Head of caudate nucleus (tissue), 42 donors: ENCODE data around the gene WDR43.

Experiments used
- DNase-seq, 42 donors: peaks; one replicate each; pipeline versions ENCODE4 v3.0.0 to v3.0.0-alpha.2; 2020 to 2021; ENCODE audit warnings: mixed read lengths in 7 of 42
- intact Hi-C: fragments of 100-400 bp; cut with DNase I; formaldehyde crosslinking; loops from one replicate; pipeline ENCODE4 v1.15.0; 2022

The WDR43 gene

DNA sequence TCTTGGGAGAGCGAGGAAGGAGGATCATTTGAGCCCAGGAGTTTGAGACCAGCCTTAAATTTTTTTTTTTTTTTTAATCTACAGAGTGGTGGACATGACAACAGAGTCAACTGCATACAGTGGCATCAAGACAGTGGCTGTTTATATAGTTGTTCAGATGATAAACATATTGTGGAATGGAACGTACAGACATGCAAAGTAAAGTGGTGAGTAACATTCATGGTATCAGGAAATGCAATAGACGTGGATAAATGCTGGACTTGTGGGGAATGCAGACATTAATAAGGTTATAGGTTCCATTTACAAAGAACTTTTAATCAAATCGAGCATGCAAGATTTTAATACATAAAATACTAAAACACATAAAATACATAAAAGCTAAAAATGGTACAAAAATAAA is 11.9 kb downstream of the WDR43 start:
- intact Hi-C loops, result no loop called here
- DNase-seq, result no peak

GRCh38 chr2:28906821-28907220 is 12.4 kb downstream of the WDR43 start:
- intact Hi-C loops, result no loop called here
- DNase-seq, result no peak

DNA sequence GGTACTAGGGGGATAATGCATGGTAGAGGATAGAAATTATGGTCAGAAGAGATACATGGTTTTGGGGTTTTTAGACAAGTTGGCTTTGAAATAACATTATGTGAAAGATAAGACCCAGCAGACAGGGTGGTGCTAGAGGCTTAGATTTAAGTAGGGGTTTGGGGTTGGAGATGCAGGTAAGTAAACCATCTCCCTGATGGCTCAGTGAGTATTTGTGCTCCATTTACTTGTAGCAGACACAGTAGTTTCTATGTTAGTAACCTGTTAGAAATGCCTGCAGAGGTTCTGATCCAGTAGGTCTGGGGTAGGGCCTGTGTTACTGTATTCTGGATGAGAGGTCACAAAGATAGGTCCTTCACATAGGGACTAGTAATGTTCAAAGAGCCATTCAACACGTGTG is 13.7 kb downstream of the WDR43 start:
- DNase-seq, result no peak
- intact Hi-C loops, result no loop called here

DNA sequence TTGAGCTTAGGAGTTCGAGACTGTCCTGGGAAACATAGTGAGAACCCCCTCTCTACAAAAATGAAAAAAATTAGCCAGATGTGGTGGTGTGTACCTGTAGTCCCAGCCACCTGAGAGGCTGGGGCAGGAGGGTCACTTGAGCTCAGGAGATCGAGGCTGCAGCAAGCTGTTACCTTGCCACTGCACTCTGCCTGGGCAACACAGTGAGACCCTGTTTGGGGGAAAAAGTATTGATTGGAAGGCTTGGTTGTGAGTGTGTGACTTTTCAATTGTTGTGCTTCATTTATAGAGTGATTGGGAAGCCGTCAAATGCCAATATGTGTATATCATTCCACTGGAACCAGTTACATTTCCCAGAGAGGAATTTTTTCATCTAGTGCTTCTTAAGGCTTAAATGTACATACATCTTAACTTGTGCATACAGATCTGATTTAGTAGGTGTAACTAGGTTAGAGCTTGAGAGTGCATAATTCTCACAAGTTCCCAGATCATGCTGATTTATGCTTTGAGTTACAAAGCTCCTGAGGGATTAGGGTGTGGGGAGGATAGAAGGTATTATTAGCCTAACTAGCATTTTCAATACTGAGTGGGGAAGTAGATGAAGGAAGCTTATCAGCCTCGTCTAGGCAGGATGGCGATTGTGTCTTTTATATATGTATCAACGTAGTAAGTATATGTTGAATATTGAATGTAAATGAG is 15.3 kb downstream of the WDR43 start:
- intact Hi-C loops, result no loop called here
- no peak for DNase-seq

DNA sequence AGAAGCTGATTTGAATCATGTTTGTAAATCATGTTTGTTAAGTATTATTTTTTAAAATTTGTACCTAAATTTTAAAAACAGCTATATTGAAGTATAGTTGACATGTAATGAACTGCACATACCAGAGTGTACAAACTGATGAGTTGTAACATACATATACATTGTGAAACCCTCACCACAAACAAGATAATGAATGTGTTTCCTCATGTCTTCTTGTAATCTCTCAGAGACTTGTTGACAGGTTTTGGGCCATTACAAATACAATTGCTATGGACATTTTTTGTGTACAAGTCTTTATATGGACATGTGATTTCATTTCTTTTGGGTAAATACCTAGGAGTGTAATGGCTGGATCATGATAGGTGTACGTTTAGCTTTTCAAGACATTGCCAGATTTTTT is 21.5 kb downstream of the WDR43 start:
- no peak for DNase-seq
- intact Hi-C loops, result no loop called here

DNA sequence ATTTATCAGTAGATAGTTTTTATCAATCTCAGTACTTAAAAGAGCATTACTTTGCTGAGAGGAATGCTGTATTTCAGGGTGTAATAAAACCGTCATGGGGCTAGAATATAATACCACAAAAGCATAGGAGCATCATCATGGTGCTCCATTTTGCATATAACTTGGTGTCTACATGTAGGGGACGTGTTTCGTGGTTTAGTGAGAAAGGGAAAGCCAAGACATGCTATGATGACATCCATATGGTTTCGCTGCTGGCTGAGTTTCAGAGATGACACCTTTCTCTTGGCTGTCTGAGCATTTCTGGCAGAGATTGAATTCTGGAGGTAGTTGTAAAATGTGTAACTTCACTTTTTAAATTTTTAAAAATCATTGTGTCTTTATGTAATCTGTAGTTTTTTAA is 32.4 kb downstream of the WDR43 start:
- no peak for DNase-seq
- intact Hi-C loops, result no loop called here

DNA sequence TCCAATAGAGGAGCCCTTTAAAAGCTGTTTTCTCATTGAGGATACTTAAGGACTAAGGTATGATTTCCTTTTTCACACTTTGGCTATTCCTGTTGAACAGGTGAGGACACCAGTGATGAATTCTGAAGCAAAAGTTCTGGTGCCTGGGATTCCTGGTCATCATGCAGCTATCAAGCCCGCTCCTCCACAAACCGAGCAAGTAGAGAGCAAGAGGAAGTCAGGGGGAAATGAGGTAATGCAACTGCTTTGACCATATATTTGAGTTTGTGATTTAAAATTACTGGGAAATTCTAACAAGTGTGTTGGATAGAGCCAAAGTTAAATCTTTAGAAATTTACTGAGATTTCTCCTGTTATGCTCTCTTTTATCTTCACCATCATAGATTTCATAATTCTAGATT is 33.0 kb downstream of the WDR43 start:
- intact Hi-C loops, result no loop called here
- DNase-seq, result no peak

DNA sequence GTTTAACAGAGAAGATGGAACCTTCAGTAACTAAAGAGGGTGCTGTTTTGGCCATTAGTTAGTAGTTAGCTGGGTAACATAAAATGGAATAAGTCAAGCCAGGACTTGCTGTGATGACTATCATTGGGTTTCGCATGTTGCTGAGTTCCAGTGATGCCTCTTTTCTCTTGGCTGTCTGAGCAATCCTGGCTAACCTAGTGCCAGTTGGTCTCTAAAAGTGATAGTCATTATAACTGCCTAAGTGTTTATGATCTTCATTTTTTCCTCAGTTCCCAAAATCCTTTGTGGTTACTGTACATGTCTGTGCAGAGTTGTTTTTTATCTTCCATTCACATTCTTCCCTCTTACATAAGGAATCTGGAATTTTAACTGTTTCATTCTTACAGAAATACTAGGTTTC is 33.4 kb downstream of the WDR43 start:
- DNase-seq, result no peak
- intact Hi-C loops, result no loop called here

DNA sequence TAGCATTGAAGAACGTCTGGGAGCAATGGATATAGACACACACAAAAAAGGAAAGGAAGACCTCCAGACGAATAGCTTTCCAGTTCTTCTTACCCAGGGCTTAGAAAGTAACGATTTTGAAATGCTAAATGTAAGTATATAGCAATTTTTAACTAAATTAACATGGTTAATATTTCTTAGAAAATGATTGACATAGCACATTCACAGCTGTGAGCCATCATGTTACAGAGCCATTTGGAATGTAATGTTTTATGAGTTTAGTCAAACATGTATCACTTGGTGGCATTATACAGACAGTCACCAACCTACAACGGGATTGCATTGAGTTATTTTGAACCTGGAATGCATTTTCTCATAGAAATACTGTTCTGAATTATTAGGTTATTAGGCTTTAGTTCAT is 35.1 kb downstream of the WDR43 start:
- intact Hi-C loops, result no loop called here
- DNase-seq, result no peak

GRCh38 chr2:28930205-28930604 is 35.7 kb downstream of the WDR43 start:
- DNase-seq, result no peak
- intact Hi-C loops, result no loop called here

DNA sequence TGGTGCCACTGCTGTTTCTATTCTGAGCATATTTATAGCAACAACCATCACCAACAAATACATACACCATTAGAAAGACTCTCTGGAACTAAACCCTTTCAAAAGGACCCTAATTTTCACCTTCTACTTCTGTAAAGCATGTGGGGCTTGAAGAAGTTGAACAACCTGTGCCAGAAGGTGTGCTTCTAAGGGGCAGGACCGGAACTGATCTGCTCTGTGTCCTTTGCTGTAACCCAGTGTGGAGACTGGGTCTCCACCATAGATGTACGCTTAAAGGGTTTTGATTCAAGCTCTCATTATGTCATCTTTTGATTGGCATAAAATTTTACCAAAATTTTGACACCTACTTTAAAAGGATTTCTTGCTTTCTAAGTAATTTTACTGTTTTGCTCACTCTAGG is 40.3 kb downstream of the WDR43 start:
- intact Hi-C loops, result no loop called here

DNA sequence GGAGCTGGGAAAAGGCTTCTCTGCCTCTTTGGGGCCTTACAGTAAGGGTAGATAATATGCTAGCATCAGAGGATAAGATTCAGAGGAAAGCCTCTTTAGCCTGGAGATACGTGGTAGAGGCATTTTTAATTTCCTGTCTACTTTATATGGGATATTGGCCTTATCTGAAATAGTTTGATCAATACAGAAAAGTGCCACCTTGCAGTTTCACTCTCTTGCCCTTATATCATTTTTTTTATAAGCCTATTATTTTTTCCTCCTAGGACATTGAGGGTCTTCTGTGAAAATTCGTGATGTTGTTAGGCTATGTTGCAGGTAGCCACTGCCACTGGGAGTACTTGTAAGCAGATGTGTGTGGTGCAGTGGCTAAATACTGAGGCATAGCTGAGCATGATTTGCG is 46.5 kb downstream of the WDR43 start:
- intact Hi-C loops, result no loop called here
- DNase-seq, result no peak

More for the DNA sequence above, 40.3 kb downstream of the WDR43 start:
- DNase-seq, result no peak

DNA sequence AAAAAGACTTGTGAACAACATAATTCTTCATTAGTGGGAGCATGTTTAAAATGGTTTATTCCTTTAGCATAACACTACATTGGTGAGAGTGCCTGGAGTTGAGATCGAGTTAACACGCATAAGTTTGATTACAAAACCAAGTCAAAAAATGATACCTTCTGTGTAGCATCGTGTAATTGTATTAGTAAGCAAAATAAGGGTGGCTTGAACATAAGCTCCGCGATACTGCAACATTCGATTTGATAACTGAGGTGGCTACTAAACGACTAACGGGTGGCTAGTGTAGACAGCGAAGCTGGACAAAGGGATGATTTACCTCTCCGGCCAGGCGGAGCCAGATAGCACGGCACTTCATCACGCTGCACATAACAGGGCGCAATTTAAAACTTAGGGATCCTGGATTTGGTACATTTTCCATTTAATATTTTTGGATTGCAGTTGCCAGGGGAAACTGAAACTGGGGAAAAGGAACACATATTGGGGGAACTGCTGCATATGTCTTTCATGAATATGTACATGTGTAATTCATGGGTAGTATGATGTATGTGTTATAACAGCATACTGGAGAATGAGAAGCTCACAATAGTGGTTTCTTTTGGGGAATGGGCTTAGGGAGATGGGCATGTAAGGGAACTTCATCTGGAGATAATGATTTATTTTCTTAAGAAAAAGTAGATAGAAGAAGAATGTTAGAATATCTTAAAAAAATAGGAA is 50.2 kb downstream of the WDR43 start:
- intact Hi-C loops, result no loop called here
- DNase-seq, result no peak

DNA sequence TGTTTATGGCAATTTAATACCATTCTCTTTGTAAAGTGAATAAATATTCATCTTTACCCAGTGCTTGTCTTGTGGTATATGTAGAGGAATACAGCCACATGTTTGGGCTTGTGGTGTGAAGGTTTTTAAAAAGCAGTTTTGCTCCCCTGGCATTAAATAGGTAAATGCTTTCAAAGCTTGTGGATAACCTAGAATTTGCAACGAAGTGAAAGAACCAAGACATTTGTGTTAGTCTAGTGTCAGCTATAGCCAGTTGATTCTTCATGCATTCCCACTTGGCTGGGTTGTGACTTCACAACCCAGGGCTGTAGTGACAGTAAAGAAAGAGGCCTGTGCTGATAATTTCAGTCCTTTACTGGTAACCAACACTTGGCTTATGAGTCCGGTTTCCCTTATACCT is 53.7 kb downstream of the WDR43 start:
- intact Hi-C loops, result no loop called here
- DNase-seq, result no peak

- intact Hi-C loops, result no loop called here
- no peak for DNase-seq
These were observed 54.7 kb downstream of the WDR43 start for GRCh38 chr2:28949190-28949589.

DNA sequence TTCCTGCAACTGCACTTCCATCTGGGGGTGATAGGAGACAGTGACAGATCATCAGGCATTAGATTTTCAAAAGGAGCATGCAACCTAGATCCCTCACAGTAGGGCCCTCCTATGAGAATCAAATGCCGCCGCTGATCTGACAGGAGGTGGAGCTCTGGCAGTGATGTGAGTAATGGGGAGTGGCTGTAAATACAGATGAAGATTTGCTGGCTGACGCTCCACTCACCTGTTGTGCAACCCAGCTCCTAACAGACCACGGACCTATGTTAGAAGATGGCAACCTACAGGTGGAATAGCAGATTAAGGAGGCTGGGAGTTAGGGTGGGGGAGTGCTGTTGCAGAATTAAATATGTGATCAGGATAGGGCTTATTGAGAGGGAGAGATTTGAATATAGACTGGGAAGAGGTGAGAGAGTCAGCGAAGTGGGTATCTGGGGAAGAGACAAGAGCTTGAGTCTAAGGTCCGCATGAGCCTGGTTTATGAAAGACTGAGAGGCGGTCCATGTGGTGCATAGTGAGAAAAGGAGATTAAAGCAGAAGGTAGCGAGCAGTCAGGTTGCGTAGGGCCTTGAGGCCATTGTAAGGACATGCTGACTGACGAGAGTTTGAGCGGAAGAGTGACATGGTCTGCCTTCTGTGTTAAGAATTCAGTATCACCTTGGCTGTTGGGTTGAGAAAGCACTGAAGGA is 55.3 kb downstream of the WDR43 start:
- no peak for DNase-seq
- intact Hi-C loops, result no loop called here

DNA sequence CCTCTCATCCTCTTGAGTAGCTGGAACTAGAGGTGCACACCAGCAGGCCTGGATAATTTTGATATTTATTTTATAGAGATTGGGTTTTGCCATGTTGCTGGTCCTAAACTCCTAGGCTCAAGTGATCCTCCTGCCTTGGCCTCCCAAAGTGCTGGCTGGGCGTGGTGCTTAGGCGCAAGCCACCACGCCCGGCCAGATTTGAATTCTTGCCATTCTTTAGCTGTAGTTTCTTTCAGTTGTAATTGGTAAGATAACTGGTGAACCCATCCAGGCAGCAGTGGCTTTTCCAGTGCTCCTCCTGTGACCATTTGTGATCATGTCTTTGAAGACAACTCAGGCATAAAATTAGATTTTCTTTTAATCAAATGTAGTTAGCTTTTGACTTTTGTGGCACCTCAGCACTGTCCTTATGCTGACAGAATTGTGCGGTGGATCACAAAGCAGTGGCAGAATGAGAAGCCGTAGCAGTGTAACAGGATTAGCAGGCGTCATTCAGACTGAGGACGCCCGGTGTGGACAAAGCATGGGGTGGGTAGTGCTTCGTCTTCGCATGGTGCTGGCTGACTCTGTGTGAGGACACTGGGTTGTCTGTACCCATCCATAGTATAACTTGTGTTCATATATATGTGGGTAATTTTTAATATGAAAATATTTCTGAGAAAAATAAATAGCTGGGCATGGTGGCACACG is 56.6 kb downstream of the WDR43 start:
- DNase-seq, result no peak
- intact Hi-C loops, result no loop called here

GRCh38 chr2:28951910-28952835 is 57.7 kb downstream of the WDR43 start:
- intact Hi-C loops, result no loop called here
- no peak for DNase-seq

DNA sequence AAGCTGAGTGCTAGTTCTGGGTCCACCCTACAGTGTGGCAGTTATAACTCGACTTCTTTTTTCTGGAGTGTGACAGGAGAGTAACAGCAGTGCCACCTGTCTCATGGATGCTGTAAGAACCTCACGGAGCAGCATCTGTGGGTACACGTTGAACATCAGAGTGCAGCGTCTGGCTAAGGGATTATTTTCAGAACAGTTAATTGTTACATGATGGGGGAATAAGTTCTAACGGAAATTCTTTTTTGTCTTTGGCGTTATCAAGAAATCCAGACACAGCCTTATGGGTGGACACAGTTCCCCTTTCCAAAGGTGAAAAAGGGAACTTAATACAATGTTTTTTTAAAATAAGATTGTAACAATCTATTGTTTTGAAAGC is 58.4 kb downstream of the WDR43 start:
- intact Hi-C loops, result no loop called here

More for the DNA sequence above, 58.4 kb downstream of the WDR43 start:
- peak in 20 of 42 donors; percentile 14 to 79 (median 42) for DNase-seq
